Measurements from ENCODE around the gene BNC2. TPM values are rescaled to one million over a fixed set of nuclear protein-coding genes. Genes with fewer than 3 reads are reported as not detected.
A peak's percentile ranks its signal among the peaks of the same experiment; 100 is the strongest.

BNC2 gene
- total and polyA plus RNA-seq, 2 donors (not counting 1 experiment from before 2014, with no cell fraction given) = 34.7 to 39.1 TPM

DNA sequence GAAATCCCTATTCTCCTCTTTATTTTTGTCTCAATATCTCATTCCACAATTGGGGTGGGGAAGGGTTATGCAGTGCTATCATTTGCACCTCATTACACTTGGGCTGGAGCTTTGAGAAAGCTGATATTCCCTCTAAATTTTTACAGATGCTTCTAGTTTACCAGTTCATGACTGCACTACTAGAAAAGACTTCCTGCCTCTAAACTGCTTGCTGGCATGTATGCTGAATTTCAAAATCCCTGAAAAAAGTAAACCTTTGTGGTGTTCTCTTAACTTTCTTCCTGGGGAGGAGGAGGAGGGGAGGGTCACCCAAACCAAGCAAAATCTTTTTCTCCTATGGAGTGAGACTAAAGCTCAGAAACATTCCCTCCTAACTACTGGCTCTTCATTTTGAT, 45.1 kb downstream of the BNC2 start:
- peaks cover 34% of the 10 kb centered on the region for H3K79me2 ChIP-seq (ENCODE audit: control insufficient read depth, insufficient read depth, low read length)
- TF ChIP-seq, protein P1, sequence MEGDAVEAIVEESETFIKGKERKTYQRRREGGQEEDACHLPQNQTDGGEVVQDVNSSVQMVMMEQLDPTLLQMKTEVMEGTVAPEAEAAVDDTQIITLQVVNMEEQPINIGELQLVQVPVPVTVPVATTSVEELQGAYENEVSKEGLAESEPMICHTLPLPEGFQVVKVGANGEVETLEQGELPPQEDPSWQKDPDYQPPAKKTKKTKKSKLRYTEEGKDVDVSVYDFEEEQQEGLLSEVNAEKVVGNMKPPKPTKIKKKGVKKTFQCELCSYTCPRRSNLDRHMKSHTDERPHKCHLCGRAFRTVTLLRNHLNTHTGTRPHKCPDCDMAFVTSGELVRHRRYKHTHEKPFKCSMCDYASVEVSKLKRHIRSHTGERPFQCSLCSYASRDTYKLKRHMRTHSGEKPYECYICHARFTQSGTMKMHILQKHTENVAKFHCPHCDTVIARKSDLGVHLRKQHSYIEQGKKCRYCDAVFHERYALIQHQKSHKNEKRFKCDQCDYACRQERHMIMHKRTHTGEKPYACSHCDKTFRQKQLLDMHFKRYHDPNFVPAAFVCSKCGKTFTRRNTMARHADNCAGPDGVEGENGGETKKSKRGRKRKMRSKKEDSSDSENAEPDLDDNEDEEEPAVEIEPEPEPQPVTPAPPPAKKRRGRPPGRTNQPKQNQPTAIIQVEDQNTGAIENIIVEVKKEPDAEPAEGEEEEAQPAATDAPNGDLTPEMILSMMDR (conservative IDR thresholded peaks at IDR 0.05 in 1 of 2, IDR thresholded peaks at IDR 0.05 in 1 of 2; ENCODE audit: low read depth in 1 of 2, low read length in 2 of 2) = no peak
- no peak for TF ChIP-seq EZH2 (IDR thresholded peaks at IDR 0.05; ENCODE audit: low read length, missing control alignments)
- peak overlapping the region; percentile 76 for H3K27ac ChIP-seq (ENCODE audit: insufficient read depth, low read length)
- peaks cover 32% of the 10 kb centered on the region for H3K4me1 ChIP-seq (ENCODE audit: control insufficient read depth, extremely low read depth, insufficient read depth, low read length)
- no peaks in the 10 kb centered on the region for H4K20me1 ChIP-seq (ENCODE audit: control insufficient read depth, extremely low read depth, insufficient read depth, low read length)
- no peaks in the 10 kb centered on the region for H3K36me3 ChIP-seq (ENCODE audit: control insufficient read depth, insufficient read depth, low read length)
- peak; percentile 45 to 60 for DNase-seq (ENCODE audit: low read depth in 2 of 2)
- H3K4me2 ChIP-seq (ENCODE audit: extremely low read depth, insufficient read depth, low read length) = peak overlapping the region; percentile 59
- peak overlapping the region in 2 of 4 experiments; percentile 17 to 20 for H3K4me3 ChIP-seq (replicated peaks in 1 of 4; ENCODE audit: control extremely low read depth in 1 of 4, insufficient read depth in 1 of 4, low read depth in 3 of 4, low read length in 4 of 4)
- no peaks in the 10 kb centered on the region for H3K27me3 ChIP-seq (ENCODE audit: control insufficient read depth, insufficient read depth, low read length)
- H3K9me3 ChIP-seq (ENCODE audit: control insufficient read depth, insufficient read depth, low read depth, low read length) = no peaks in the 10 kb centered on the region
- no peak overlapping the region for H3K9ac ChIP-seq (ENCODE audit: insufficient read depth, low read length)
- H2AFZ ChIP-seq (ENCODE audit: low read length) = no peak overlapping the region

DNA sequence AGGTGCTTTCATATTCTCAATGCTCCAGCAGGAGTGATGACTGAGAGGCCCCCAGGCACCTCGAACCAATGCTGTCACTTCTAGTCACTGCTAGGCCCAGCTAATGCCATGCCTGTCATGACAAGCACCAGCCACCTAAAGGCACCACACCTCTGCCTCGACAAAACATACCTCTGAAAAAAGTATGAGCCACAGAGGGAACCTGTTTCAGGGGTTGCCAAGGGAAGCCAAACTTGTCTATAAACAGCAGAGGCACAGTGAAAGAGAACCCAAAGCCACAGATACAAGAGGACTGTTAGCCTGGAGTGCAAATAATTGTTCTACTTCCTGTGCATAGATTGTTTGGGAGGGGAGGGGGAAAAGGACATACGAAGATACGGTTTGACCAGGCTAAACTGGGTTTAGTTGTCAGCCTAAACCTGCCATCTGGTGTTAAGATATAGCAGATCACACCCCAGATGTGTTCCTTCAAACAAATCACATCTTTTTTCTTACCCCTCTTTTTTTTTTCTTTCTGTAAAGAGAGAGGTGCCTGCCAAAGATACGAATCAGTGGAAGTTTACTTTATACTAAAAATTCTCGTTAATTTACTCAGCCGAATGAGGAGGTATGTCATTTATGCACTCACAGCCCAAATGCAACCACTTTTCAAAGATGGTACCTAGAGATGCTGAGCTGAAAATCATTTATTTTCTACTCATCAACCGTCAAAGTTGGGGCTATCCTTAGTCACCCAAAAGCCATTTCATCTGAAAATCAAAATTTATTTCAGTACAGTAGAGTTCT, 45.7 kb downstream of the BNC2 start:
- peaks cover 30% of the 10 kb centered on the region for H3K79me2 ChIP-seq (ENCODE audit: control insufficient read depth, insufficient read depth, low read length)
- H3K9ac ChIP-seq (ENCODE audit: insufficient read depth, low read length) = no peak overlapping the region
- H3K27ac ChIP-seq (ENCODE audit: insufficient read depth, low read length) = peak overlapping the region; percentile 76
- peak overlapping the region in 1 of 4 experiments; percentile 5 for H3K4me3 ChIP-seq (replicated peaks in 1 of 4; ENCODE audit: control extremely low read depth in 1 of 4, insufficient read depth in 1 of 4, low read depth in 3 of 4, low read length in 4 of 4)
- DNase-seq (ENCODE audit: low read depth in 2 of 2) = peak; percentile 55 to 78
- H3K27me3 ChIP-seq (ENCODE audit: control insufficient read depth, insufficient read depth, low read length) = no peaks in the 10 kb centered on the region
- H3K36me3 ChIP-seq (ENCODE audit: control insufficient read depth, insufficient read depth, low read length) = no peaks in the 10 kb centered on the region
- TF ChIP-seq, protein P1 (conservative IDR thresholded peaks at IDR 0.05 in 1 of 2, IDR thresholded peaks at IDR 0.05 in 1 of 2; ENCODE audit: low read depth in 1 of 2, low read length in 2 of 2) = no peak
- no peak for TF ChIP-seq EZH2 (IDR thresholded peaks at IDR 0.05; ENCODE audit: low read length, missing control alignments)
- H4K20me1 ChIP-seq (ENCODE audit: control insufficient read depth, extremely low read depth, insufficient read depth, low read length) = no peaks in the 10 kb centered on the region
- no peaks in the 10 kb centered on the region for H3K9me3 ChIP-seq (ENCODE audit: control insufficient read depth, insufficient read depth, low read depth, low read length)
- peak overlapping the region; percentile 79 for H3K4me2 ChIP-seq (ENCODE audit: extremely low read depth, insufficient read depth, low read length)
- no peak overlapping the region for H2AFZ ChIP-seq (ENCODE audit: low read length)
- peaks cover 32% of the 10 kb centered on the region for H3K4me1 ChIP-seq (ENCODE audit: control insufficient read depth, extremely low read depth, insufficient read depth, low read length)

DNA sequence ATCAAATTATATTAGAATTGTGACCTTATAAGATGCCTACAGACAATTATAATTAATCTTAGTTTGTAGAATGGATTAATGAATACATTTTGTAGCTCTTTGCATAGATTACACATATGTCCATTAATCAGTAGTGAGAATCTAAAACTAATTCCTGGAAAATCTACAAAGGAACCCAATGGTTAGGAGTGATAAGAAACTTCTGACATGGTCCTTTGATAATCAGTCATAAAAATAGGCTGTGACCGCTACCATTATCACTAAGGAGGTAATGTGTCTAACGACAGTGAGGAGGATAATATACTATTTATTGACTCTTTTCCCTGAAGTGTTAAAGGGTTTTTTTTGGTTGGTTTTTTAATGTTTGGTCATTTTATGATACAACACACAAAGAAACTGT, 46.6 kb downstream of the BNC2 start:
- Histone ChIP-seq H3K4me3 (replicated peaks in 1 of 4; ENCODE audit: control extremely low read depth in 1 of 4, insufficient read depth in 1 of 4, low read depth in 3 of 4, low read length in 4 of 4) (no peak overlapping the region), H3K36me3 (ENCODE audit: control insufficient read depth, insufficient read depth, low read length) (no peaks in the 10 kb centered on the region), H3K27me3 (ENCODE audit: control insufficient read depth, insufficient read depth, low read length) (no peaks in the 10 kb centered on the region), H3K79me2 (ENCODE audit: control insufficient read depth, insufficient read depth, low read length) (peaks cover 27% of the 10 kb centered on the region), H4K20me1 (ENCODE audit: control insufficient read depth, extremely low read depth, insufficient read depth, low read length) (no peaks in the 10 kb centered on the region), H3K9me3 (ENCODE audit: control insufficient read depth, insufficient read depth, low read depth, low read length) (no peaks in the 10 kb centered on the region), H3K4me2 (ENCODE audit: extremely low read depth, insufficient read depth, low read length) (no peak overlapping the region), H3K4me1 (ENCODE audit: control insufficient read depth, extremely low read depth, insufficient read depth, low read length) (peaks cover 28% of the 10 kb centered on the region), H2AFZ (ENCODE audit: low read length) (no peak overlapping the region), H3K9ac (ENCODE audit: insufficient read depth, low read length) (no peak overlapping the region), H3K27ac (ENCODE audit: insufficient read depth, low read length) (peak overlapping the region; percentile 76)
- TF ChIP-seq, protein P1 (conservative IDR thresholded peaks at IDR 0.05 in 1 of 2, IDR thresholded peaks at IDR 0.05 in 1 of 2; ENCODE audit: low read depth in 1 of 2, low read length in 2 of 2) = no peak
- no peak for TF ChIP-seq EZH2 (IDR thresholded peaks at IDR 0.05; ENCODE audit: low read length, missing control alignments)
- DNase-seq (ENCODE audit: low read depth in 2 of 2) = no peak

All from fibroblast of lung (primary cell).